Stimulated activated CD4-positive, alpha-beta T cell treated with anti-CD3 and anti-CD28 coated beads, TNF-alpha, amount 100 ng/mL, for 48 hours (primary cell): ENCODE data around the gene LDLRAD4.
"Not testable (repeated sequence)": the region's sequence is repeated elsewhere in the genome, so short reads cannot be mapped to it uniquely, and the experiment has no call there.

ENCODE experiments used
- DNase-seq, 3 donors: peaks; one replicate each; pipeline ENCODE4 v3.0.0-alpha.2; 2020; ENCODE audit warnings: low read depth in 3 of 3

Gene LDLRAD4

DNA sequence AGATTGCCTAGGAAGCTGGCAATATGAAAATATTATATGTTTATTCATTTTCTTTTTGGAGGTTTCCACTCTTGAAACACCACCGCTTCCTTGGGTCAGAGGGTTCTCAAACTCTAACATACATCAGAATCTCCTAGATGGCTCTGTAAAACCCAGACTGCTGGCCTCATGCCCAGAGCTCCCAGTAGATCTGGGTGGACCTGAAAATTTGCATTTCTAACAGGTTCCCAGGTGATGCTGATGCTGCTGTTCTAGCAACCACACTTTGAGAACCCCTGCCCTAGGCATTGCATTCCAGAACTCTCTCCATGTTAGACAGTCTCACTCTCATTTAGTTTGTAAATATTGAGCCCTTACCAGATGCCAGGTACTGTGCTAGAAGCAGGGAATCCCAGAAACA, 368.4 kb downstream of the LDLRAD4 start:
- no peak for DNase-seq

DNA sequence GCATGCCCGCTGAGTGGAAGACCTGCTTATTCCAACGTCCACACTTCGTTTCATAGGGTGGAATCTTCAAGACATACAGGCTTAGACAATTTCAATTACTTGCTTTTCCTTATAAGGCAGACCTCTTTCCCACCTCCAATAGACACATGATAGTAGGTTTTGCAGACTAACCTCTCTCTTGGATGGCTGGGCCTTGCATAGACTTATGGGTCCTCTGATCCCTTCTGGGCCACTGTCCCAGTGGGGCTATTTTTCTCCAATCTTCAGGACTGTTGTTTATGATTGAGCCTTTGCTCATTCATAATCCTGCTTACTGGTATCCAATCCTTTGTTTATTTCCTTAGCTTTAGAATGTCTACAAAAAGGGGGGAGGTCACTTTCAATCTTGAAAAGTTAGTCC, 368.9 kb downstream of the LDLRAD4 start:
- no peak for DNase-seq

GRCh38 chr18:13587937-13588336, 369.4 kb downstream of the LDLRAD4 start:
- no peak for DNase-seq

DNA sequence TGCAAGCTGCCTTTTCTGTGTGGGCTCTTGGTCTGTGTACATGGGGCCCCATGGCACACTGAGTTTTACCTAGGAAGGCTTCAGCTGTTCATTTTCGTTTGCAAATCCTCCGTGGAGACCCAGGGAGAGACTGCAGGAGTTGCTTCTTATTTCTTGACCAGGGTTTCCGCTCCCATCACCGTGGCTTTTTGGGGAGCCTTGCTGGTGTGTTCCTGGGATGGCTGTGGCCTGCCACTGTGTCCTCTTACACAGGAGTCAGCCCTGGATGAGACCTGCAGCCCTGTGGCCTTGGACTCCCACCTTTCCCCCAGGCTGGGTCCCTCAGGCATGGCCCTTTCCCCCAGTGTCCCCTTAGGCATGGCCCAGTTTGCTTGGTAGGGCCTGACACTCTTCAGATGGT, 370.8 kb downstream of the LDLRAD4 start:
- DNase-seq = no peak

GRCh38 chr18:13589943-13590342, 371.4 kb downstream of the LDLRAD4 start:
- DNase-seq = no peak

- no peak for DNase-seq
These were observed 373.7 kb downstream of the LDLRAD4 start for GRCh38 chr18:13592246-13592645.

DNA sequence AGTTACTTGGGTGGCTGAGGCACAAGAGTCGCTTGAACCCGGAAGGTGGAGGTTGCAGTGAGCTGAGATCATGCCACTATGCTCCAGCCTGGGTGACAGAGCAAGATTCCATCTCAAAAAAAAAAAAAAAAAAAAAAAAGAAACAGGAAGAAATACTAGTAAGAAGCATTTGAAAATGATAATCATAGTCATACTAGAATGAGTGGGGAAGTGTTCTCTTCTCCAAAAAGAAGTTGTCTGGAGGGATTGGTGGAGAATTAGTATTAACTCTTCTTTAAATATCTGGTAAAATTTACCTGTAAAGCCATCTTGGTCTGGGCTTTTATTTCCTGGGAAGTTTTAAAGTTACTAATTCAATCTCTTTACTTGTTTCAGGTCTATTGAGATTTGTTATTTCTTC, 376.0 kb downstream of the LDLRAD4 start:
- DNase-seq = no peak

DNA sequence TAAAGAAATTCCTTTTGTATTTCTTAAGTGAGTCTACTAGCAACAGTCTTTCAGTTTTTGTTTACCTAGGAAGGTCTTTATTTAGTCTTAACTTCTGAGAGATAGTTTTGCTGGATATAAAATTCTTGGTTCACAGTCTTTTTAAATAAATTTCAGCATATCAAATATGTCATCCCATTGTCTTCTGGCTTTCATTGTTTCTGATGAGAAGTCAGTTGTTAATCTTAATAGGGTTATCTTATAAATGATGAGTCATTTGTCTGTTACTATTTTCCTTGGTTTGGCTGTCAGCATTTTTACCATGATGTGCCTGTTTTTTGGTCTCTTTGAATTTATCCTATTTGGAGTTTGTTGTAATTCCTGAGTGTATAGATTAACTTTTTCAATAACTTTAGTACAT, 378.5 kb downstream of the LDLRAD4 start:
- no peak for DNase-seq

- DNase-seq = no peak
These were observed 380.0 kb downstream of the LDLRAD4 start for GRCh38 chr18:13598591-13598990.

DNA sequence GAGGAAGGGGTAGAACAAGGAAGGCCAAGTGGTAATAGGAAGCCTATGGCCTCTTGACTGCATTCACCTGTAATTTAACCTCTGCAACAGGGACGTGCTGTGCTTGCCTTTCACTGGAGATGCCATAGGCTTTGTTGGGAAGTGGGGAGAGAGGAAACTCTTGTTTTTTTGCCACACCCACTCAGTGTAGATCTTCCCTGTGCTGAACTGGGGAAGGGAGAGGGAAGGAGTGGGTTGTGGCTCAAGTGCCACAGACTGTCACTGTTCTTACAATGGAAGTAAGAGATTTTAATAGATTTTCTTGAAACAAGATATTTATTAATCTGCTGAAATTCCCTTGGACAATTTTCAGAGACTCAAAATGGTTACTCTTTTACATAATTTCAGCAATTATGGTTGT, 380.5 kb downstream of the LDLRAD4 start:
- DNase-seq = no peak

GRCh38 chr18:13603304-13604019, 384.9 kb downstream of the LDLRAD4 start:
- no peak for DNase-seq

- DNase-seq = no peak
These were observed 386.2 kb downstream of the LDLRAD4 start for GRCh38 chr18:13604786-13605185.

DNA sequence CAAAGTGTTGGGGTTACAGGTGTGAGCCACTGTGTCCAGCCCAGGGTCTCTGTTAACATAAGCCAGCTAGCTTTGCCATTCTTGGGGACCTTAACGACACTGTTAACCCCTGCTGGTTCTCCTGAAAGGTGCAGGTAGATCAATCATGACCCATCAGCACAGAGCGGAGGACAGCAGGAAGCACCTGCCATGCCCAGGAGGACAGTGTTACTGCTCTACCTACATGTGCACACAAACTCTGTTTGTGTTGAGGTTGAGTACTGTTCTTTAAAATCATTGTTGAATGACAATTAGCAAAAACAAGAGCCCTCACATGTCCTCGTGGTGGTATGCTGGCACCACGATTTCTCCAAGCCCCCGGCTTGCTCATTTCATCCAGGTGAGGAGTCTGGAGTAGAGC, 386.9 kb downstream of the LDLRAD4 start:
- DNase-seq = no peak

DNA sequence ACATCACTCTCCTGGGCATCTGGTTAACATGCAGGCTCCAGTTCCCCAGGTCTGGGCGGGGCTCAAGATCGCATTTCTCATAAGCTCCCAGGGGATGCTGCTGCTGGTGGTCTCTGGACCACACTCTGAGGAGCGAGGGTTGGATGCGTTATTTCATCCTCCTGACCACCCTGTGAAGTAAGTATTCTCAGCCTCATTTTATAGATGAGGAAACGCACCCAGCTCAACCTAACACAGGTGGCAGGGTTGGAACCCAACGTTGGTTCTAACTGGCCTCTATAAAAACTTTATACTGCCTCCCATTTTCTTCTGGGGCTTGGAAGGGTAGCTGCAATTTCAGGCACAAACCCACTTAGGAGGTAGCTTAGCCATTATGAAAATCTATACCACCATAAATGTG, 387.3 kb downstream of the LDLRAD4 start:
- no peak for DNase-seq

DNA sequence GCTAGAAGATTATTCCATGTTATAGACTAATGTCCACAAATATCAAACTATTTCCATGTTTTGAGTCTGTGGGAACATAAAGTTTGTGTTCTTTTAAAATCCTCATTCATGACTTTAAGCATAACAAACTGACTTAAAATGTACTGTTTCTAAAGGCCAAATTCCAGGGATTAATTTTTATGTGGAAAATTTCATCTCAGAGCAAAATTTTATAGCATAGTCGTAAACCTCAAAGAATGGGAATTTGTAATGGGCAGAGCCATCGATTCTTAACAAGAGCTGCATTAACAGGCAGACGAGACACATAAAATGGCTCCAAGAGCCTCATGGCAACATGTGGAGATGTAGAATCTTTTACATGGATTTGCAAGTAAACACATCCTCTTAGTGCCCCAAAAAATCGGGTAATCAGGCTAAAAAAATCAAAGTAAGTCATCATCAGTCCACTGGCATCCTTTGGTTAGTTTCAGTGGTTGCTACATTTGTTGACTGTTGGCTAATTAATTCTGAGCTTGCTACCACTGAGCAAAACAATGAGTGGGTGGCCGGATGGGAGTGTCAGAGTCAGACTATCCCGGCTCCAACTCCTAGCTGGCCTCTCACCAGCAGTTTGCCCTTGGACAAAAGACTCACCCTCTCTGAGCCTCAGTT, 388.2 kb downstream of the LDLRAD4 start:
- DNase-seq = no peak

- DNase-seq = not testable (repeated sequence)
These were observed 389.5 kb downstream of the LDLRAD4 start for GRCh38 chr18:13608024-13608562.

- DNase-seq = peak in 1 of 3 donors; percentile 15
These were observed 390.4 kb downstream of the LDLRAD4 start for GRCh38 chr18:13608791-13609532.

GRCh38 chr18:13610555-13611141, 392.1 kb downstream of the LDLRAD4 start:
- DNase-seq = no peak

GRCh38 chr18:13611142-13611600, 392.6 kb downstream of the LDLRAD4 start:
- no peak for DNase-seq

GRCh38 chr18:13611601-13612195, 393.1 kb downstream of the LDLRAD4 start:
- no peak for DNase-seq

DNA sequence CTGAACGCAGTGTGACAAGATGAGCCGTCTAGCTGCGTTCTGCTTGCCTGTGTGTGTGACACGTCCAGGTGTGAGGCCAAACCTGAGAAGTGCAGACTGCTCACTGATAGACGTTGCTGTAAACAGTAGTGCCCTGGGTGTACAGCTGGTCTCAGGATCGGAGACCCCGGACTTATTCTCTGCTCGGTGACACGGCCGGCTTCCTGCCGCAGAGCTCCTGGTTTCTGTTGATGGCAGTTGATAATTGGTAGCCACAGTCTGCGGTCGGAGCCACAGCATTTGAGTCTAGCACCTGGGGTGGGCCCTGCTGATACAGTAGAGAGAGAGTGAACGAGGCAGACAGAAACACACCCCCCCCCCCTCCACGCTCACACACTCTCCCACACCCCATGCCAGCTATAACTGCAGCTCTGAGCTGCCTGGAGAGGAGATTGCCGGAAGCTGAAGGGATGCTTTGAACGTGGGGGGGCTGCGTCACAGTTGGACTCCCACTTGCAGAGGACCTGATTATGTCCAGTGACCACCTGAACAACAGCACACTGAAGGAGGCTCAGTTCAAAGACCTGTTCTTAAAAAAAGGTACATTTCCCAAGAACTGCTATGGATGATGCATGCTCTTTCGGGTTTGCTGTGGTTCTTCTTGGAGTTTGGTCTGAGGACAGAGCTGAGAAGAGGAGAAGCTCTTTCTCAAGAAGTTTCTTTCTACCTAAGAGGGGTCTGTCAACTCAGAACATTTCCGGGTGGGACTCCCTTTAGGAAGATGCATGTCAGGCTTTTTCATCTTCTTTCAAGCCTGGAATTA, 393.8 kb downstream of the LDLRAD4 start:
- peak; percentile 41 to 70 (median 61) for DNase-seq
